KMS-11 (cell line): ENCODE measurements around the gene GHRH.

Experiments used
- H2AFZ ChIP-seq: fragments of 200-600 bp; sonication (generic); 2 replicates; pipeline ENCODE4 v1.6.1; 2016; ENCODE audit warnings: antibody characterized with exemption, mixed run types, low read depth
- H3K27ac ChIP-seq: fragments of 200-600 bp; sonication (generic); 2 replicates; pipeline ENCODE4 v1.6.1; 2016; ENCODE audit warnings: mild to moderate bottlenecking, mixed run types
- H3K27me3 ChIP-seq: fragments of 200-600 bp; sonication (generic); 2 replicates; pipeline ENCODE4 v1.6.1; 2017; ENCODE audit warnings: mild to moderate bottlenecking, low read depth, mixed run types, moderate library complexity; ENCODE audit not compliant: insufficient read depth
- H3K36me3 ChIP-seq: fragments of 200-600 bp; sonication (generic); 2 replicates; pipeline ENCODE4 v1.6.1; 2017; ENCODE audit warnings: mild to moderate bottlenecking, mixed run types; ENCODE audit not compliant: insufficient read depth
- H3K4me1 ChIP-seq: fragments of 200-600 bp; sonication (generic); 2 replicates; pipeline ENCODE4 v1.6.1; 2016; ENCODE audit warnings: mild to moderate bottlenecking, low read depth, mixed run types; ENCODE audit not compliant: poor library complexity, severe bottlenecking
- H3K4me2 ChIP-seq: fragments of 200-600 bp; sonication (generic); 2 replicates; pipeline ENCODE4 v1.7.0; 2016; ENCODE audit warnings: mild to moderate bottlenecking, mixed run types
- H3K4me3 ChIP-seq: fragments of 200-600 bp; sonication (generic); IDR thresholded peaks from 2 replicates; pipeline ENCODE4 v1.6.1; 2017; ENCODE audit warnings: low read depth, low read length, mixed read lengths; ENCODE audit not compliant: insufficient read depth
- H3K79me2 ChIP-seq: fragments of 200-600 bp; sonication (generic); 2 replicates; pipeline ENCODE4 v1.6.1; 2016; ENCODE audit warnings: low read depth, mixed run types; ENCODE audit not compliant: insufficient read depth
- H3K9ac ChIP-seq: fragments of 200-600 bp; sonication (generic); 2 replicates; pipeline ENCODE4 v1.6.1; 2016; ENCODE audit warnings: mild to moderate bottlenecking, mixed run types
- H4K20me1 ChIP-seq: fragments of 200-600 bp; sonication (generic); 2 replicates; pipeline ENCODE4 v1.6.1; 2016; ENCODE audit warnings: mild to moderate bottlenecking, mixed run types; ENCODE audit not compliant: insufficient read depth
- TF ChIP-seq, protein P1 (sequence below): fragments of 200-600 bp; sonication (generic); conservative IDR thresholded peaks from 2 replicates; pipeline ENCODE4 v1.6.1; 2017; ENCODE audit warnings: low read depth, mild to moderate bottlenecking, antibody characterized with exemption, low read length, moderate library complexity, mixed read lengths

GHRH gene

GRCh38 chr20:37245216-37246150 lies 16.1 kb downstream of the GHRH start:
- H4K20me1 ChIP-seq, result no peaks in the 10 kb centered on the region
- no peak overlapping the region for H3K4me2 ChIP-seq
- no peaks in the 10 kb centered on the region for H3K27me3 ChIP-seq
- H3K79me2 ChIP-seq, result no peaks in the 10 kb centered on the region
- peaks cover 11% of the 10 kb centered on the region; the same call in 1 of the 2 replicates for H3K36me3 ChIP-seq
- H3K9ac ChIP-seq, result no peak overlapping the region
- no peak overlapping the region for H3K27ac ChIP-seq
- no peak overlapping the region for H2AFZ ChIP-seq
- no peak overlapping the region for H3K4me3 ChIP-seq
- TF ChIP-seq, protein P1, sequence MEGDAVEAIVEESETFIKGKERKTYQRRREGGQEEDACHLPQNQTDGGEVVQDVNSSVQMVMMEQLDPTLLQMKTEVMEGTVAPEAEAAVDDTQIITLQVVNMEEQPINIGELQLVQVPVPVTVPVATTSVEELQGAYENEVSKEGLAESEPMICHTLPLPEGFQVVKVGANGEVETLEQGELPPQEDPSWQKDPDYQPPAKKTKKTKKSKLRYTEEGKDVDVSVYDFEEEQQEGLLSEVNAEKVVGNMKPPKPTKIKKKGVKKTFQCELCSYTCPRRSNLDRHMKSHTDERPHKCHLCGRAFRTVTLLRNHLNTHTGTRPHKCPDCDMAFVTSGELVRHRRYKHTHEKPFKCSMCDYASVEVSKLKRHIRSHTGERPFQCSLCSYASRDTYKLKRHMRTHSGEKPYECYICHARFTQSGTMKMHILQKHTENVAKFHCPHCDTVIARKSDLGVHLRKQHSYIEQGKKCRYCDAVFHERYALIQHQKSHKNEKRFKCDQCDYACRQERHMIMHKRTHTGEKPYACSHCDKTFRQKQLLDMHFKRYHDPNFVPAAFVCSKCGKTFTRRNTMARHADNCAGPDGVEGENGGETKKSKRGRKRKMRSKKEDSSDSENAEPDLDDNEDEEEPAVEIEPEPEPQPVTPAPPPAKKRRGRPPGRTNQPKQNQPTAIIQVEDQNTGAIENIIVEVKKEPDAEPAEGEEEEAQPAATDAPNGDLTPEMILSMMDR, result no peak
- H3K4me1 ChIP-seq, result no peaks in the 10 kb centered on the region

DNA sequence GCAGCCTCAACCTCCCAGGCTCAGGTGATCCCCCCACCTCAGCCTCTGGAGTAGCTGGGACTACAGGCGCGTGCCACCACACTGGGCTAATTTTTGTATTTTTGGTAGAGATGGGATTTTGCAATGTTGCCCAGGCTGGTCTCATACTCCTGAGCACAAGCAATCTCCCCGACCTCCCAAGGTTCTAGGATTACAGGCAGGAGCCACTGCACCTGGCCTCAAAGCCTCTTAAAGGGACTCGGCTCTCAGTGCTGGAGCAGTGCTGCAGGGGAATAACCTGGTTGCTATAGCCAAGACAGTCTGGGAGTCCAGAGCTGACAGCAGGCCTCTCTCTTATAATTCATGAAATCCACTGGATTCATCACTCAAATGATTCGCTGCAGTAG lies 17.0 kb downstream of the GHRH start:
- peaks cover 16% of the 10 kb centered on the region; the same call in 1 of the 2 replicates for H3K36me3 ChIP-seq
- TF ChIP-seq, protein P1, result no peak

DNA sequence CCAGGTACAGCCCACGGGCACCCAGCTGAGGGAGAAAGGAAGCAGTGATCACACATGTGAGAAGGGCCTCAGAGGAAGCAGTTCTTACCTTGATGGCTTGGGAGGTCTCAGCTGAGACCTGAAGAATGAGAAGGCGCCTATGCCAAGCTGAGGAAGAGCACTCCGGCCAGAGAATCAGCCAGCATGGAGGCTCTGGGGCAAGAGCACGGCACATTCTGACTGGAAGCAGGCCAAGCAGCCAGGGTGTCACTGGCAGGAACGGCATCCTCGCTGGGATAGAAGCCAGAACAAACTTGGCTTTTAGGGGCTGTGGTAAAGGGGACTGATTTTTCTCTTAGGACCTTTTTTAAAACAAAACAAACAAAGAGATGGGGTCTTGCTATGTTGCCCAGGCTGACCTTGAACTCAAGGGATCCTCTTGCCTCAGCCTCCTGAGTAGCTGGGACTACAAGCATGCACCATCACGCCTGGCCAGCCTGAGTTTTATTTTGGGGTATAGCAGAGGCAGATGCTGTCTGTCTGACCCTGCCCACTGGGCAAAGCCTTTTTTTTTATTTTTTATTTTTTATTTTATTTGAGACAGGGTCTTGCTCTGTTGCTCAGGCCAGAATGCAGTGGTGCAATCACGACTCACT lies 17.6 kb downstream of the GHRH start:
- no peaks in the 10 kb centered on the region for H3K79me2 ChIP-seq
- H4K20me1 ChIP-seq, result no peaks in the 10 kb centered on the region
- H2AFZ ChIP-seq, result no peak overlapping the region
- no peak overlapping the region for H3K27ac ChIP-seq
- H3K36me3 ChIP-seq, result peaks cover 16% of the 10 kb centered on the region; the same call in 1 of the 2 replicates
- H3K9ac ChIP-seq, result no peak overlapping the region
- no peaks in the 10 kb centered on the region for H3K27me3 ChIP-seq
- no peaks in the 10 kb centered on the region for H3K4me1 ChIP-seq
- H3K4me3 ChIP-seq, result no peak overlapping the region
- H3K4me2 ChIP-seq, result no peak overlapping the region
- TF ChIP-seq, protein P1, result no peak

More for the DNA sequence above, 17.0 kb downstream of the GHRH start:
- Histone ChIP-seq H2AFZ (no peak overlapping the region), H3K27me3 (no peaks in the 10 kb centered on the region), H3K79me2 (no peaks in the 10 kb centered on the region), H4K20me1 (no peaks in the 10 kb centered on the region), H3K27ac (no peak overlapping the region), H3K4me1 (no peaks in the 10 kb centered on the region), H3K4me2 (no peak overlapping the region), H3K9ac (no peak overlapping the region), H3K4me3 (no peak overlapping the region)

- Histone ChIP-seq H3K36me3 (peaks cover 16% of the 10 kb centered on the region; the same call in 1 of the 2 replicates), H3K27me3 (no peaks in the 10 kb centered on the region), H3K4me2 (no peak overlapping the region), H3K79me2 (no peaks in the 10 kb centered on the region), H3K4me3 (no peak overlapping the region), H3K4me1 (no peaks in the 10 kb centered on the region), H3K27ac (no peak overlapping the region), H2AFZ (no peak overlapping the region), H4K20me1 (no peaks in the 10 kb centered on the region), H3K9ac (no peak overlapping the region)
- TF ChIP-seq, protein P1, result 0 out of 2 replicates have a peak, but pooled peaks have one; percentile 11
Measured at GRCh38 chr20:37243076-37243936, 18.3 kb downstream of the GHRH start.
